AG09319 (cell line): ENCODE data around the gene ARNT2.

Experiments used
- DNase-seq: peaks from one replicate; pipeline ENCODE4 v3.0.0-alpha.2; 2010; ENCODE audit warnings: low read depth; ENCODE audit errors: extremely low read depth
- CTCF ChIP-seq: IDR thresholded peaks from 2 replicates; pipeline ENCODE4 v1.5.1; 2011; ENCODE audit warnings: low read depth, mild to moderate bottlenecking, inconsistent platforms, low read length, moderate library complexity

The ARNT2 gene

GRCh38 chr15:80554560-80554959 is 150.4 kb downstream of the ARNT2 start:
- DNase-seq: no peak
- TF ChIP-seq CTCF: no peak

- no peak for TF ChIP-seq CTCF
- DNase-seq: no peak
Measured at GRCh38 chr15:80556694-80557367, 152.6 kb downstream of the ARNT2 start.

GRCh38 chr15:80557441-80558234 is 153.5 kb downstream of the ARNT2 start:
- no peak for DNase-seq

GRCh38 chr15:80558631-80559319 is 154.6 kb downstream of the ARNT2 start:
- no peak for DNase-seq
- no peak for TF ChIP-seq CTCF

More at GRCh38 chr15:80557441-80558234, 153.5 kb downstream of the ARNT2 start:
- TF ChIP-seq CTCF: no peak

- TF ChIP-seq CTCF: no peak
- no peak for DNase-seq
Measured at GRCh38 chr15:80559320-80559693, 155.1 kb downstream of the ARNT2 start.

- no peak for DNase-seq
- TF ChIP-seq CTCF: no peak
Measured at GRCh38 chr15:80559761-80560160, 155.6 kb downstream of the ARNT2 start.
